Measurements from ENCODE around the gene TLE6.

The TLE6 gene

GRCh38 chr19:2987797-2988196, 10.4 kb downstream of the TLE6 start:
- no peak for TF ChIP-seq FOXP2 (optimal IDR thresholded peaks at IDR 0.05; ENCODE audit: borderline replicate concordance, extremely low read depth, extremely low read length, insufficient read depth)
- TF ChIP-seq POLR2AphosphoS5 (IDR thresholded peaks at IDR 0.05; ENCODE audit: low read depth, low read length): no peak
- no peak for TF ChIP-seq TAF1 (IDR thresholded peaks at IDR 0.05; ENCODE audit: borderline replicate concordance, insufficient read depth, low read length)
- no peak for TF ChIP-seq SIN3A (IDR thresholded peaks at IDR 0.05; ENCODE audit: borderline replicate concordance, insufficient read depth, low read length)
- no peak for TF ChIP-seq REST (IDR thresholded peaks at IDR 0.05; ENCODE audit: insufficient read depth in 1 of 2, low read depth in 2 of 2, low read length in 2 of 2)

- TF ChIP-seq POLR2AphosphoS5 (IDR thresholded peaks at IDR 0.05; ENCODE audit: low read depth, low read length) (no peak), TAF1 (IDR thresholded peaks at IDR 0.05; ENCODE audit: borderline replicate concordance, insufficient read depth, low read length) (no peak), FOXP2 (optimal IDR thresholded peaks at IDR 0.05; ENCODE audit: borderline replicate concordance, extremely low read depth, extremely low read length, insufficient read depth) (no peak), SIN3A (IDR thresholded peaks at IDR 0.05; ENCODE audit: borderline replicate concordance, insufficient read depth, low read length) (no peak), REST (IDR thresholded peaks at IDR 0.05; ENCODE audit: insufficient read depth in 1 of 2, low read depth in 2 of 2, low read length in 2 of 2) (no peak)
Measured at GRCh38 chr19:2988568-2988967, 11.2 kb downstream of the TLE6 start.

- TF ChIP-seq REST (IDR thresholded peaks at IDR 0.05; ENCODE audit: insufficient read depth in 1 of 2, low read depth in 2 of 2, low read length in 2 of 2) (no peak), FOXP2 (optimal IDR thresholded peaks at IDR 0.05; ENCODE audit: borderline replicate concordance, extremely low read depth, extremely low read length, insufficient read depth) (no peak), TAF1 (IDR thresholded peaks at IDR 0.05; ENCODE audit: borderline replicate concordance, insufficient read depth, low read length) (no peak), POLR2AphosphoS5 (IDR thresholded peaks at IDR 0.05; ENCODE audit: low read depth, low read length) (no peak), SIN3A (IDR thresholded peaks at IDR 0.05; ENCODE audit: borderline replicate concordance, insufficient read depth, low read length) (no peak)
Measured at GRCh38 chr19:2989236-2989946, 12.0 kb downstream of the TLE6 start.

- TF ChIP-seq TAF1 (IDR thresholded peaks at IDR 0.05; ENCODE audit: borderline replicate concordance, insufficient read depth, low read length) (no peak), FOXP2 (optimal IDR thresholded peaks at IDR 0.05; ENCODE audit: borderline replicate concordance, extremely low read depth, extremely low read length, insufficient read depth) (no peak), REST (IDR thresholded peaks at IDR 0.05; ENCODE audit: insufficient read depth in 1 of 2, low read depth in 2 of 2, low read length in 2 of 2) (no peak), POLR2AphosphoS5 (IDR thresholded peaks at IDR 0.05; ENCODE audit: low read depth, low read length) (no peak), SIN3A (IDR thresholded peaks at IDR 0.05; ENCODE audit: borderline replicate concordance, insufficient read depth, low read length) (no peak)
Measured at GRCh38 chr19:2992958-2993357, 15.6 kb downstream of the TLE6 start.

All from PFSK-1 (cell line).